ENCODE measurements around the gene TTL.

Gene TTL

GRCh38 chr2:112584891-112585250 is 102.9 kb downstream of the TTL start:
- no peak for DNase-seq

- DNase-seq, result no peak
These were observed 103.4 kb downstream of the TTL start for GRCh38 chr2:112585400-112585799.

GRCh38 chr2:112585873-112586464 is 104.0 kb downstream of the TTL start:
- DNase-seq, result no peak

GRCh38 chr2:112588611-112589045 is 106.7 kb downstream of the TTL start:
- no peak for DNase-seq
